GM19193 (cell line): ENCODE measurements around the gene EGLN1.

ENCODE experiments used
- POLR2A ChIP-seq: IDR thresholded peaks from 4 replicates; pipeline ENCODE4 v1.6.1; 2011; ENCODE audit not compliant: insufficient read depth, insufficient read length; ENCODE audit errors: extremely low read depth

Gene EGLN1

DNA sequence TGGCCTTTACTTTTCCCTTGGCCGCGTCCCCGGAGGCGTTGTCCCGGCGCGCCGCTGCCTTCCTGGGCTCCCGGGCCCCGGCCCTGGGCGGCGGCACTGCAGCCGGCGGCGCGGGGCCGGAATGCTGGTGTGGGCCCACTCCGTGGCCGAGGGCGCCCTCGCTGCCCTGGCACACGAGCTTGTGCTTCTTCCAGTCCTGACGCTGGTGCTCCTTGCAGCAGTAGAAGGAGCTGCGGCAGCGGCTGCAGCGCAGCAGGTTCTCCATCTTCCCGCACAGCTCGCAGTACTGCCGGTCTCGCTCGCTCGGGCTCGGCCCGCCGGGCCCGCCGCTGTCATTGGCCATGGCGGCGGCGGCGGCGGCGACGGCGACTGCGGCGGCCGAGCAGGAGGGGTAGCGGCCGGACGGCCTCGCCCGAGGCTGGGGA is 529 bp downstream of the EGLN1 start:
- TF ChIP-seq POLR2A, result no peak

DNA sequence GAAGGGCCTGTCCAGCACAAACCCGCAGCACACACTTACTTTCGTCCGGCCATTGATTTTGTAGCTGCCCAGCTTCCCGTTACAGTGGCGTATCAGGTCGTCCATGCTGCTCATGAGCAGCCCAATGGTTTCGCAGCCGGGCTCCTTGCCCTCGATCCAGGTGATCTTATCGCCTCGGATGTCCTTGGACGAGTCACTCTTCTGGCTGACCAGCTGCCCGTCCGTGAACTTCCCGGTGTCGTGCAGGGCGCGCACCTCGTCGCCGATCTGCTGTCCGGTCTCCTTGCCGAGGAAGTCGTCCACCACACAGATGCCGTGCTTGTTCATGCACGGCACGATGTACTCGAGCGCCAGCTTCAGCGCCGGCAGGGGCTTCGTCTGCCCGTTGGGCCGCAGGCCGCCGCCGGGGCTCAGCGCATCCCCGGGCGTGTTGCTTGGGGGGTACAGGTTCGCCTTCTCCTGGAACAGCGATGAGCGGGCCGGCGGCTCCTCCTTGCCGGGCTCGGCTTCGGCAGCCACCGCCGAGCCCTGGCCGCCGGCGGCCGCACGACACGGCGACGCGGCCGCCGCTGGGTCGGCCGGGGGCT is 1.0 kb downstream of the EGLN1 start:
- TF ChIP-seq POLR2A, result no peak

DNA sequence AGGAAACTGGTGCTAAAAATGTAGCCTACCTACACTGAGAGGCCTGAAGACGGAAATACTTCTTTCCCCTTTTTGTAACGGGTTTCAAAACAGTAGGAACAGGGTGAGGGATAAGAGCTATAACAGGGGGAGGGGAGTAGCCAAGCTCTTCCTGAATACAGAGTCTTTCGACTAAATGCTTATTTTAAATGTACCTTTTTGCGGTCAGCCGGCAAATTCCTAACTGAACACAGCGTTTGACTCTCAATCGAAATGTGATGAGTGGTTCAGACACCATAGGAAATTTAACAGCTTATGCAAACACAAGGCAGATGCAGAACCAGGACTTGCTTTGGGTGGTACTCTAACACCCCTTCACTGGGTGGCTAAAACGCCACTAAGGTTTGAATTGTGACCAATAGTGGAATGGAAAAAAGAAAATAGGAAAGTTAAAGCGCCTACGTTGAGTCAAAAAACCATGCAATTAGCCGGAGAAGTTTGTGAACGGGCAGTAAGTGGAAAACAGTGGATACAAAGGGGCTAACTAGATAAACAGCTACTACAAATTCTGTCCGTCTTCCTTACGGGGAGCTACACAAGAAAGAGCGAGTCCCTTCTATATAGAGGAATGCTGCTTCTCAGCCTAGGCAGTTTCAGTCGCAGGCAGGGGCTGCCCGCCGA is 1.7 kb downstream of the EGLN1 start:
- TF ChIP-seq POLR2A, result no peak

DNA sequence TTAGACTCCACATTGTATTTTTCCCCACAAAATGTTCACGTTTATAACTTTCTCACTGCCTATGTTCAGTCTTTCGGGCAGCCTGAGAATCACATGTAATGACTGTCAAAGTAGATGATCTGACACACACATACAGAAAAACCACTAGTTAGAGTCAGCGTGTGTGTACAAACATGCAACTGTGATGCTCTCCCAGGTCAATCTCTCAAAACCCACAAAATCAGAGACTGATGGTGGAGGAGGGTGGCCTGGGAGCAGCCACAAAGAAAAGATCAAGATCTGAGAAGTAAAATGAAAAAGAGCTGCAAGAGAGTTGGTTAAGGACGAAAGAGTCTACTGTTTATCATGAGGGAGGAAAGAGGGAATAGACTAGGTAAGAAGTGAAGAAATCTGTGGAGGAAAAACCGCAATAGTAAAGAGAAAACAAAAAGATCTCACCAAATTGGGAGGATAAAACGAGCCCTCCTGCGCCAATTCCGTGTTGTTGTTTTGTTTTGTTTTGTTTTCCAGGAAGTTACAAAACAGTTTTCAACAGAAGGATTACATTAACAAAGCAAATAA is 2.3 kb downstream of the EGLN1 start:
- TF ChIP-seq POLR2A, result no peak

DNA sequence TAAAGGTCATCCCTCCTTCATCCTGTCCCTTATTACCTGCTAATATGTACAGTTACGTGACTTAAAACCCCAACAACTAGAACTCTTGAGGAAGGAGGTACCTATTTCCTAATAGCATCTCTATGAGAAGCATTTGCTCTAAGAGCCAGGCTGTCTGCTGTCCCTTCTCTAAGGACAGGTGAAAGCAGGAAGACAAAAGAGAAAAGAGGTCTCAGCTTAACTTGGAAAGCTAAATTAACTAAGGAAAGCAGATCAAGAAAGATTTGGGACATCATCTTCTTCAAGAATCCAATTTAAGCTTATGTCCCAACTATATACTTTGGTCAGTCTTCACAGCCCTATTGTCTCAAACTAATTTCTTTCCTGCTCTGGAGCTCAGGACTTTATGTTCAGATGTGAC is 2.9 kb downstream of the EGLN1 start:
- no peak for TF ChIP-seq POLR2A

DNA sequence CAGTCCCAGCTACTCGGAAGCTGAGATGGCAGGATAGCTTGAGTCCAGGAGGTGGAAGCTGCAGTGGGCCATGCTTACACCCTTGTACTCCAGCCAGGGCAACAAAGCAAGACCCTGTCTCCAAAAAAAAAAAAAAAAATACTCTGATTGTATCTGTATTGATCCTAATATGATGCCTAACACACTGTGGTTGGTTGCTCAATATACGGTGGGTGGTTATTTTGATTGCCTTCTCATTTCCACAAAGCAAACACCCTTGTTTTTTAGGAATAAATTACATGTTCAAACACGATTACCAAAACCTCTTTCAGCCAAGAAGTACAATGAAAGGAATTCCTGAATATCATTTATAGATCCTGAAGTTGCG is 3.4 kb downstream of the EGLN1 start:
- TF ChIP-seq POLR2A, result no peak

DNA sequence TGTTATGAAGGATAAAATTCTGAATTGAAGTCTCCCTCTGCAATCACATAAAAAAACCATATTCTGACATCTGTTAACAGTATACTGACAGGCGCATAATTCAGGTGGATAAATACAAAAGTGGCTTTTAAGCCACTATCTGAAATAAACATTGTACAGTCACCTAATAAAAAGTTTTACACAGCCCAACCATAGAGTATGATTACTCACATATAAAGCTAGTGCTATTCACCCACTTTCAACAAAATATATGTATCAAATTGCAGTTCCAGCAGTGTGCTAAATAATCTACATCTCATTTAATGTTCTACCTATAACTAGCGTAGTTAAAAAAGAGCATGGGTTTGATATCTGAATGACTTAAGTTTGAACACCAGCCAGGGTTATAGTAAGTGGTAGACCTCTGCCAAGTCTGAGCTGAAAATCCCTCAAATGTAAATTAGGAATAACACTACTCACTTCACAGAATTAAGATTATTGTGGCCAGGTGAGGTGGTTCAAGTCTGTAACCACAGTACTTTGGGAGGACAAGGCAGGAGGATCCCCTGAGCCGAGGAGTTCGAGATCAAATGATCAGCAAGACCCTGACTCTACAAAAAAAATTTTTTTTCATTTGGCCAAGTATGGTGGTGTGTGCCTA is 3.9 kb downstream of the EGLN1 start:
- TF ChIP-seq POLR2A, result no peak

DNA sequence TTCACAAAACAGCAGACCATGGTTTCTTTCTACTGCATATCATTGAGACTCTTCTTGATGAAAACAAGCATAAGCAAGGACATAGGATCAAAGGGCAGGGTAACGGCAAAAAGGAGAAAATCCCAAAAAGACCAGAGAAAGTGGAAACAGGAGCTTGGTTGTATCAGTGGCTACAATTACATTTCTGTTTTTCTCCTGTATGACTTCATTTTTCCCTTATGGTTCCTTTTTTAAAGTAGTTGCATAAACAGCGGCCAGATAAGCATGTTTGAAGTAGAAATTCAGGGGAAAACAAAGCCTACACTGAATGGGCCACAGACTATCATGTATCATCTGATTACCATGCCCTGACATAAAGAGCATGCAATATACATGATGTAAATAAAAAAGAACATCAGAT is 4.6 kb downstream of the EGLN1 start:
- TF ChIP-seq POLR2A, result no peak

DNA sequence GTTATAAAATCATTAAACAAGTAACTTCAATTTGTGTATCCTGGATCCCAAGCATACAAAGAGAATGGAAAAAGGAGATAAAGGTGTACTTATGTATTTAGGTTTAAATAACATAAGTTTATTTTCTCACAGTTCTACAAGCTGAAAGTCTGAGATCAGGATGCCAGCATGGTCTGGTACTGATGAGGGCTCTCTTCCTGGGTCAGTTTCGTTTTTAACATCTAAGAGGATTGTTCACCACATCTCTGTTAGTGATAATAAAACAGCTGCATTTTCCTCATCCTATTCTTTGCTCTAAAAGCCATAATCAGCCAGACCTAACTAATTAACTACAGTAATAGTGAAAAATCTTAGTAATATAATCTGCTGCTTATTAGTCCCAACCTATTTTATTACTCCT is 5.2 kb downstream of the EGLN1 start:
- no peak for TF ChIP-seq POLR2A

DNA sequence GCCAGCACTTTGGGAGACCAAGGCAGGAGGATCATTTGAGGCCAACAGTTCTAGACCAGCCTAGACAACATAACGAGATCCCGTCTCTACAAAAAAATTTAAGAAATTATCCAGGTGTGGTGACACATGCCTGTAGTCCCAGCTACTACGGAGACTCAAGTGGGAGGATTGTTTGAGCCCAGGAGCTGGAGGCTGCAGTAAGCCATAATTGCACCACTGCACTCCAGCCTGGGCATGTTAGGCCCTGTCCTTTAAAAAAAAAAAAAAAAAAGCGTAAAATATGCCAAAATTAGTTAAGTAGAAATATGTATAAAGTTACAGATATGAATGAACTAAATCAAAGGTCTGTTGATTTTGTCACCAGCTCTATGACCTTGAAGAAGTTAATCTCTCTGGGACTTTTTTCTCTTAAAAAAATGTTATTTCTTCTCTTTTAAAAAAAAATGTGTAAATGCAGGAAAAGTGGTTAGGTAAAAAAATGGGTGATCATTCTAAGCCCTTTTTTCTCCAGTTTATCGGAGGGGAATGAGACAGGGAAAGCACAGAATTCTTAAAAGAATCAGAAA is 7.0 kb downstream of the EGLN1 start:
- TF ChIP-seq POLR2A, result no peak

DNA sequence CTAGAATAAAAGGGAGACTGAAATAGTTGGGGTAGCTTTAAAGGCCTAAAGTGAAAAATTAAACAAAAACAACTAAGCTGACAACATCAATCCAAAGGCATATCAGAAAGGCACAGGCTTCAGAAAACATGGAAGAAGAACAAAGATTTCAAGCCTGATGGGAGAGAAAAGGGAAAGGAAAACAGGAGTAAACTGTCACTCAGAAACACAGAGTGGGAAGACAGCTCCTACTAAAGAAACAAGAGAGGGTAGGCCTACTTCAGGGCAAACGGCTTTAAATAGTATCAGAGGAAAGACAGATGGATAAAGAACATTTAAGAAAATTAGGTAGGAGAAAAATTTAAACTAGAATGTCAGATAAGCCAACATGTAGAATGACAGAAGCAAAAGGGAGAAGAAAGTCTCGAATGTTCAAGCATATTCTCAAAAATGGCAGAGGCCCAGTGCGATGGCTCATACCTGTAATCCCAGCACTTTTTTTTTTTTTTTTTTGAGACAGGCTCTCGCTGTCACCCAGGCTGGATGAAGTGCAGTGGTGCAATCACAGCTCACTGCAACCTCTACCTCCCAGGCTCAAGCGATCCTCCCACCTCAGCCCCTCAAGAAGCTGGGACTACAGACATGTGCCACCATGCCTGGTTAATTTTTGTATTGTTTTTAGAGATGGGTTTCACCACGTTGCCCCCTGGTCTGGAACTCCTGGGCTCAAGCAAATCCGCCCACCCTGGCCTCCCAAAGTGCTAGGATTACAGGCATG is 7.6 kb downstream of the EGLN1 start:
- no peak for TF ChIP-seq POLR2A

DNA sequence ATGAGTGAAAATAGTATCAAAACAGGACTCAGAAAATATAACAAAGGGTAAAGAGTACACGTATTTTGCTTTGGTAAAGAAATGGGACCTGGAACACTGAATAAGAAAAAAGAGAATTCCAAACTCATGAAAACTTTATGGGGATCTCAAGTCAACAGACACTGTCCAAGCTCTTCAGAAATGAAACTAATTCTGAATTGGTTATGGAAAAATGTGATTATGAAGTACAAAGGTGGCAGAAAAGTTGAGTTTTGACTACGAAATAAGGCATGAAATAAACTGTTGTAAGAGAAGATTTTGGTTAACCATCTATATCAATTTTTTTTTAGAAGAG is 8.4 kb downstream of the EGLN1 start:
- no peak for TF ChIP-seq POLR2A

DNA sequence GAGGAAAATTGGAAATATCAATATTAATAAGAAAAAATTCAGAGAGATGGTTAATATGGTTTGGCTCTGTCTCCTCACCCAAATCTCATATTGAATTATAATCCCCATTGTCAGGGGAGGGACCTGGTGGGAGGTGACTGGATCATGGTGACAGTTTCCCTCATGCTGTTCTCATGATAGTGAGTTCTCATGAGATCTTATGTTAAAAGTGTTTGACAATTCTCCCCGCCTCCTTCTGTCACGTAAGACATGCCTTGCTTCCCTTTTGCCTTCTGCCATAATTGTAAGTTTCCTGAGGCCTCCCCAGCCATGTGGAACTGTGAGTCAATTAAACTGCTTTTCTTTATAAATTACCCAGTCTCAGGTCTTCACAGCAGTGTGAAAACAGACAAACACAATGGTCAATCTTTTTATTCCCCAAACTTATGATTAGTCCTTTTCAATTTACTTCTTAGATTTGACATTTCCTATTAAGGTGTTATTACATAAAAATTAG is 11.0 kb downstream of the EGLN1 start:
- no peak for TF ChIP-seq POLR2A

DNA sequence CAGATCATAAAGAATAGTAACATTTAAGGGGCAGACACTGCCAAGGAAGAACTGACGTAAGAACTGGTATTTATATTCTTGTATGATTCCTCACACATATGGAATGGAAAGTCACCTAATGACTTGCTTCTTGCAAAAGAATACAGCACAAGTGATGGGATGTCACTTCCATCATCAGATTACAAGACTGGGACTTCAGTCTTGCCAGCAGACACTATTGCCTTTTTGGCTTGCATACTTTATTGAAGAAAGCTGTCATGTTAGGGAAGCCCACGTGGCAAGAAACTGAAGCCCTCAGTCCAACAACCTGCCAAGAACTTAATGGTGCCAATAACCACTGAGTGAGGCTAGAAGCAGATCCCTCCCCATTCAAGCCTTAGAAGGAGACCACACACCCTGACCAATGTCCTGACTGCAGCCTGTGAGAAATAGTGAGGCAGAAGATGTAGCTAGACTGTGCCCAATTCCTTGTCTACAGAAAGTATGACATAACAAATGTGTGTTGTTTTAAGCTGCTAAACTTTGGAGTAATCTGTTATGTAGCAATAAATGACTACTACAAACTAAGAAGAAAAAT is 12.0 kb downstream of the EGLN1 start:
- no peak for TF ChIP-seq POLR2A

DNA sequence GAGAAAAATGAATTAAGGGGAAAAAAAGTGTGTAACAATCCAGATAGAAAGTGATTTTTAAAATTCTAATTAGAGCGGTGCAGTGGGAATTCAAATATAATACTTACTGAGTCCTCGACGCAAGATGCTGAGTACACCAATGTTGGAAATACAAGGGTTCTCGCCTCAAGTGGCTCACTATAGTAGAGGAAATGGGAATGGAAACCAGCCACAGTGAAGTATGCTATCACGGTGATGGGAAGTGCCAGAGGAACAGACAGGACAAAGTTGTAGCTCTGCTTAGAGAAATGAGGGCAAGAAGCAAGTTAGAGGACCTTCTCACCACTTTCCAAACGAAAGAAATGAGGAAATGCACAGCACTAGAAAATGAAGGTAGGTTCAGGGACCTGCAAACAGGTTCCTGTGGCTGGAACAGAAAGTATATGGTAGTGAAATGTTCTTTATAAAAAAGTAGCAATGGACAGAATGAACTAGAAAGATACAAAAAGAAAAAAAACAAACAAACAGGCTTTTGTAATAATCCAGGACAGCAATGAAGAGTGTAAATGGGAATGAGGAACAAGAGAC is 13.5 kb downstream of the EGLN1 start:
- TF ChIP-seq POLR2A, result no peak
